CD8-positive, alpha-beta memory T cell (primary cell): Measurements from ENCODE around the gene ERMN. TPM values are rescaled to one million over a fixed set of nuclear protein-coding genes. Genes with fewer than 3 reads are reported as not detected.
"Not testable (repeated sequence)": the region's sequence is repeated elsewhere in the genome, so short reads cannot be mapped to it uniquely, and the experiment has no call there.

ENCODE experiments used
- CTCF ChIA-PET: fragments of 350-600 bp; sonication (Branson Sonifier 250); formaldehyde crosslinking; loops from one replicate; lab custom pipeline; 2021; ENCODE audit warnings: antibody characterized with exemption; lab: Charles Lee
- POLR2A ChIA-PET: fragments of 350-600 bp; sonication (Branson Sonifier 250); formaldehyde crosslinking; loops from one replicate; lab custom pipeline; 2021; ENCODE audit warnings: antibody characterized with exemption; lab: Charles Lee
- DNase-seq, 5 donors: peaks; one replicate each; pipeline versions ENCODE4 v3.0.0 to v3.0.0-alpha.2; 2020 to 2022; ENCODE audit warnings: mixed read lengths in 1 of 5
- H3K27ac ChIP-seq: one replicate; pipeline ENCODE4 v1.7.0; 2013; ENCODE audit warnings: low read depth, mild to moderate bottlenecking, low read length, moderate library complexity
- H3K27me3 ChIP-seq: 2 replicates; pipeline ENCODE4 v1.7.0; 2013; ENCODE audit warnings: low read length, mild to moderate bottlenecking; ENCODE audit not compliant: insufficient read depth, poor library complexity, severe bottlenecking
- H3K36me3 ChIP-seq: 2 replicates; pipeline ENCODE4 v1.7.0; 2013; ENCODE audit warnings: mild to moderate bottlenecking, low read length, moderate library complexity; ENCODE audit not compliant: insufficient read depth
- H3K4me1 ChIP-seq: 2 replicates; pipeline ENCODE4 v1.7.0; 2013; ENCODE audit warnings: mild to moderate bottlenecking, low read length, moderate library complexity; ENCODE audit not compliant: insufficient read depth
- H3K4me3 ChIP-seq: 2 replicates; pipeline ENCODE4 v1.7.0; 2013; ENCODE audit warnings: mild to moderate bottlenecking, low read length
- H3K9me3 ChIP-seq: 2 replicates; pipeline ENCODE4 v1.7.0; 2013; ENCODE audit warnings: mild to moderate bottlenecking, low read length
- H3K27ac Mint-ChIP-seq, 8 donors: one replicate each; pipeline ENCODE4 v1.8.0; 2020 to 2021; ENCODE audit warnings: mixed read lengths in 8 of 8, mild to moderate bottlenecking in 6 of 8, inconsistent platforms in 3 of 8, moderate library complexity in 3 of 8
- H3K27me3 Mint-ChIP-seq, 2 donors: one replicate each; pipeline ENCODE4 v1.8.0; 2020 to 2021; ENCODE audit warnings: mixed read lengths in 2 of 2, mild to moderate bottlenecking in 1 of 2, moderate library complexity in 1 of 2
- H3K36me3 Mint-ChIP-seq, 3 donors: one replicate each; pipeline ENCODE4 v1.8.0; 2020 to 2021; ENCODE audit warnings: mixed read lengths in 3 of 3, inconsistent platforms in 1 of 3, mild to moderate bottlenecking in 1 of 3
- H3K4me1 Mint-ChIP-seq, 3 donors: one replicate each; pipeline ENCODE4 v1.8.0; 2020 to 2021; ENCODE audit warnings: mixed read lengths in 3 of 3, inconsistent platforms in 1 of 3, mild to moderate bottlenecking in 1 of 3
- H3K4me3 Mint-ChIP-seq, 7 donors: one replicate each; pipeline ENCODE4 v1.8.0; 2020 to 2021; ENCODE audit warnings: mixed read lengths in 7 of 7, mild to moderate bottlenecking in 6 of 7, moderate library complexity in 4 of 7, inconsistent platforms in 2 of 7
- H3K9me3 Mint-ChIP-seq, 5 donors: one replicate each; pipeline ENCODE4 v1.8.0; 2020 to 2022; ENCODE audit warnings: mixed read lengths in 5 of 5, mild to moderate bottlenecking in 3 of 5, moderate library complexity in 2 of 5, inconsistent platforms in 1 of 5
- polyA plus RNA-seq: library from polyadenylated mRNA; unstranded; fragments of 300-500 nt; fragmentation: Illumina TruSeq; gene quantifications from one replicate; pipeline ENCODE4 v1.2.3, GENCODE V29; 2021
- total RNA-seq, 2 experiments: library from RNA; stranded (reverse); gene quantifications; one replicate each; pipeline ENCODE4 v1.2.3, GENCODE V29; 2021

The ERMN gene
- under 1 TPM; 0.42 to 0.64 TPM for total RNA-seq
- polyA plus RNA-seq, result 0.20 TPM

GRCh38 chr2:157325786-157326185, at the start of gene ERMN:
Gene ERMN, minus strand, starts transcription at chr2:157325824. Its CDS starts 182 bp downstream, at chr2:157325642.
- peak within 1 kb of the TSS in 3 of 8 donors; percentile 36 to 44 (median 38) for H3K27ac Mint-ChIP-seq
- no peak within 1 kb of the TSS for H3K4me3 Mint-ChIP-seq
- Histone ChIP-seq H3K4me1 (peaks cover 22% of the 10 kb centered on the region), H3K27ac (no peak within 1 kb of the TSS), H3K27me3 (no peaks in the 10 kb centered on the region), H3K9me3 (no peaks in the 10 kb centered on the region), H3K4me3 (no peak within 1 kb of the TSS), H3K36me3 (no peaks in the 10 kb centered on the region)
- peaks cover 29 to 37% (median 34%) of the 10 kb centered on the region in 3 donors for H3K4me1 Mint-ChIP-seq
- CTCF ChIA-PET, result interaction anchor here (0.7 to 6.8 kb wide), 13 partner anchors 12 to 303 kb away, joined by 4 to 73 read pairs (median 16); partner anchors contain the start of gene ACVR1C
- no peaks in the 10 kb centered on the region for H3K9me3 Mint-ChIP-seq
- POLR2A ChIA-PET, result no interaction called here
- no peak for DNase-seq
- peaks cover 4 to 22% (median 17%) of the 10 kb centered on the region in 3 donors for H3K36me3 Mint-ChIP-seq
- no peaks in the 10 kb centered on the region for H3K27me3 Mint-ChIP-seq

GRCh38 chr2:157375384-157375783, 49.8 kb upstream of the ERMN start:
- H3K9me3 Mint-ChIP-seq, result peaks cover 15 to 24% (median 22%) of the 10 kb centered on the region in 5 donors
- ChIA-PET CTCF (no interaction called here), POLR2A (no interaction called here)
- Histone ChIP-seq H3K9me3 (peaks cover 13% of the 10 kb centered on the region), H3K27ac (no peak overlapping the region), H3K27me3 (no peaks in the 10 kb centered on the region), H3K36me3 (no peaks in the 10 kb centered on the region), H3K4me3 (no peak overlapping the region), H3K4me1 (peaks cover under 1% of the 10 kb centered on the region)
- peaks cover 8 to 25% (median 17%) of the 10 kb centered on the region in 3 donors for H3K36me3 Mint-ChIP-seq
- peak overlapping the region in 2 of 8 donors; percentile 7 to 36 for H3K27ac Mint-ChIP-seq
- DNase-seq, result no peak
- H3K27me3 Mint-ChIP-seq, result no peaks in the 10 kb centered on the region
- peaks cover 6 to 9% (median 9%) of the 10 kb centered on the region in 3 donors for H3K4me1 Mint-ChIP-seq
- H3K4me3 Mint-ChIP-seq, result no peak overlapping the region

GRCh38 chr2:157368508-157368907, 42.9 kb upstream of the ERMN start:
- DNase-seq, H3K27ac ChIP-seq, H3K4me3 ChIP-seq, CTCF ChIA-PET, H3K4me3 Mint-ChIP-seq, H3K27me3 ChIP-seq, H3K36me3 ChIP-seq, H3K27me3 Mint-ChIP-seq, H3K9me3 ChIP-seq, H3K9me3 Mint-ChIP-seq, POLR2A ChIA-PET: not testable (repeated sequence)
- H3K27ac Mint-ChIP-seq, result peak overlapping the region in 1 of 8 donors; percentile 4
- H3K4me1 ChIP-seq, result peaks cover 19% of the 10 kb centered on the region
- peaks cover 23 to 31% (median 30%) of the 10 kb centered on the region in 3 donors for H3K4me1 Mint-ChIP-seq
- peaks cover 0 to 22% (median 8%) of the 10 kb centered on the region in 3 donors for H3K36me3 Mint-ChIP-seq

- DNase-seq, result no peak
- no peaks in the 10 kb centered on the region for H3K9me3 ChIP-seq
- ChIA-PET POLR2A (no interaction called here), CTCF (no interaction called here)
- no peaks in the 10 kb centered on the region for H3K36me3 ChIP-seq
- no peaks in the 10 kb centered on the region for H3K27me3 Mint-ChIP-seq
- H3K36me3 Mint-ChIP-seq, result peaks cover 0 to 25% (median 11%) of the 10 kb centered on the region in 3 donors
- no peak overlapping the region for H3K27ac ChIP-seq
- no peak overlapping the region for H3K27ac Mint-ChIP-seq
- peaks cover 25% of the 10 kb centered on the region for H3K4me1 ChIP-seq
- H3K4me3 Mint-ChIP-seq, result no peak overlapping the region
- no peak overlapping the region for H3K4me3 ChIP-seq
- H3K27me3 ChIP-seq, result no peaks in the 10 kb centered on the region
- peaks cover 31 to 38% (median 38%) of the 10 kb centered on the region in 3 donors for H3K4me1 Mint-ChIP-seq
- H3K9me3 Mint-ChIP-seq, result peaks cover 0 to 8% (median 2%) of the 10 kb centered on the region in 5 donors
These were observed 42.1 kb upstream of the ERMN start for GRCh38 chr2:157367704-157368103.

- Mint-ChIP-seq H3K27ac (peak overlapping the region in 6 of 8 donors; percentile 52 to 84 (median 76)), H3K4me1 (peaks cover 31 to 43% (median 39%) of the 10 kb centered on the region in 3 donors), H3K9me3 (peaks cover 7 to 17% (median 12%) of the 10 kb centered on the region in 5 donors), H3K27me3 (peaks cover 0 to 2% of the 10 kb centered on the region in 2 donors), H3K4me3 (peak overlapping the region in 6 of 7 donors; percentile 8 to 45 (median 20)), H3K36me3 (peaks cover 10 to 52% (median 21%) of the 10 kb centered on the region in 3 donors)
- ChIA-PET CTCF (interaction anchor here (1.3 to 1.5 kb wide), 3 partner anchors 12 to 62 kb away, joined by 3 to 4 read pairs (median 3); no protein-coding TSS in a partner anchor), POLR2A (no interaction called here)
- Histone ChIP-seq H3K4me1 (peaks cover 25% of the 10 kb centered on the region), H3K4me3 (no peak overlapping the region), H3K36me3 (no peaks in the 10 kb centered on the region), H3K9me3 (peaks cover 9% of the 10 kb centered on the region), H3K27ac (no peak overlapping the region), H3K27me3 (no peaks in the 10 kb centered on the region)
- no peak for DNase-seq
These were observed 38.8 kb upstream of the ERMN start for GRCh38 chr2:157364257-157364974.

GRCh38 chr2:157363612-157364101, 38.0 kb upstream of the ERMN start:
- H3K36me3 Mint-ChIP-seq, result peaks cover 10 to 52% (median 21%) of the 10 kb centered on the region in 3 donors
- peaks cover 0 to 2% of the 10 kb centered on the region in 2 donors for H3K27me3 Mint-ChIP-seq
- POLR2A ChIA-PET, result no interaction called here
- Histone ChIP-seq H3K36me3 (no peaks in the 10 kb centered on the region), H3K4me3 (no peak overlapping the region), H3K4me1 (peaks cover 25% of the 10 kb centered on the region), H3K9me3 (peaks cover 9% of the 10 kb centered on the region), H3K27ac (no peak overlapping the region), H3K27me3 (no peaks in the 10 kb centered on the region)
- peaks cover 31 to 43% (median 39%) of the 10 kb centered on the region in 3 donors for H3K4me1 Mint-ChIP-seq
- no peak for DNase-seq
- CTCF ChIA-PET, result interaction anchor here (1.3 to 1.5 kb wide), 2 partner anchors 11 to 28 kb away, joined by 3 read pairs; no protein-coding TSS in a partner anchor
- peak overlapping the region in 4 of 7 donors; percentile 11 to 45 (median 30) for H3K4me3 Mint-ChIP-seq
- H3K9me3 Mint-ChIP-seq, result peaks cover 7 to 17% (median 12%) of the 10 kb centered on the region in 5 donors
- peak overlapping the region in 3 of 8 donors; percentile 52 to 80 (median 70) for H3K27ac Mint-ChIP-seq

- H3K9me3 ChIP-seq, result peaks cover 9% of the 10 kb centered on the region
- peaks cover 7 to 15% (median 11%) of the 10 kb centered on the region in 5 donors for H3K9me3 Mint-ChIP-seq
- H3K27ac Mint-ChIP-seq, result peak overlapping the region in 1 of 8 donors; percentile 43
- no peak overlapping the region for H3K27ac ChIP-seq
- no peak overlapping the region for H3K4me3 ChIP-seq
- peaks cover 0 to 2% of the 10 kb centered on the region in 2 donors for H3K27me3 Mint-ChIP-seq
- no peak overlapping the region for H3K4me3 Mint-ChIP-seq
- H3K4me1 Mint-ChIP-seq, result peaks cover 28 to 40% (median 39%) of the 10 kb centered on the region in 3 donors
- ChIA-PET CTCF (interaction anchor here (1.5 kb wide), 1 partner anchor 27 kb away, joined by 3 read pairs; no protein-coding TSS in a partner anchor), POLR2A (no interaction called here)
- peaks cover 10 to 47% (median 18%) of the 10 kb centered on the region in 3 donors for H3K36me3 Mint-ChIP-seq
- no peaks in the 10 kb centered on the region for H3K36me3 ChIP-seq
- no peak for DNase-seq
- no peaks in the 10 kb centered on the region for H3K27me3 ChIP-seq
- H3K4me1 ChIP-seq, result peaks cover 25% of the 10 kb centered on the region
These were observed 37.0 kb upstream of the ERMN start for GRCh38 chr2:157362627-157363026.
